Muscle of leg (tissue), 11 donors: ENCODE measurements around the gene MEIOB. TPM values are rescaled to one million over a fixed set of nuclear protein-coding genes. Genes with fewer than 3 reads are reported as not detected.
"Not testable (repeated sequence)": the region's sequence is repeated elsewhere in the genome, so short reads cannot be mapped to it uniquely, and the experiment has no call there.

Source experiments
- DNase-seq: peaks from one replicate; pipeline ENCODE4 v3.0.0; 2013
- H3K27ac ChIP-seq: one replicate; pipeline ENCODE4 v1.5.1; 2013; ENCODE audit warnings: mild to moderate bottlenecking, low read length, control low read depth
- H3K27me3 ChIP-seq: one replicate; pipeline ENCODE4 v1.6.1; 2013; ENCODE audit warnings: low read length; ENCODE audit not compliant: control insufficient read depth, insufficient read depth
- H3K36me3 ChIP-seq: one replicate; pipeline ENCODE4 v1.6.1; 2013; ENCODE audit warnings: low read length; ENCODE audit not compliant: control insufficient read depth, insufficient read depth
- H3K4me1 ChIP-seq: one replicate; pipeline ENCODE4 v1.6.1; 2013; ENCODE audit warnings: low read length; ENCODE audit not compliant: control insufficient read depth, insufficient read depth
- H3K4me3 ChIP-seq: one replicate; pipeline ENCODE4 v1.5.1; 2013; ENCODE audit warnings: low read length, control low read depth
- H3K9me3 ChIP-seq: replicated peaks from 2 replicates; pipeline ENCODE4 v1.6.1; 2013; ENCODE audit warnings: low read depth, low read length; ENCODE audit not compliant: control insufficient read depth
- WGBS: methylation state at CpG from one replicate; pipeline ENCODE4 v1.1.5; 2013; ENCODE audit warnings: missing lambda C conversion rate; ENCODE audit not compliant: insufficient coverage; 5-methylcytosine and 5-hydroxymethylcytosine counted together
- polyA plus RNA-seq, 8 donors: library from polyadenylated mRNA; unstranded; fragments of 120-200 nt; gene quantifications; one replicate each; pipeline versions ENCODE4 v1.2.1 to v1.2.3, GENCODE V29; 2013; ENCODE audit warnings: inconsistent platforms in 1 of 8, low replicate concordance in 1 of 8; ENCODE audit not compliant: insufficient read length in 8 of 8, insufficient read depth in 1 of 8
- total RNA-seq: library from RNA; stranded (reverse); fragments of 120-200 nt; gene quantifications from one replicate; pipeline ENCODE4 v1.2.4, GENCODE V29; 2013

The MEIOB gene
- total and polyA plus RNA-seq, 9 donors: 0.22 to 0.87 (median 0.55) TPM; not detected in 2

DNA sequence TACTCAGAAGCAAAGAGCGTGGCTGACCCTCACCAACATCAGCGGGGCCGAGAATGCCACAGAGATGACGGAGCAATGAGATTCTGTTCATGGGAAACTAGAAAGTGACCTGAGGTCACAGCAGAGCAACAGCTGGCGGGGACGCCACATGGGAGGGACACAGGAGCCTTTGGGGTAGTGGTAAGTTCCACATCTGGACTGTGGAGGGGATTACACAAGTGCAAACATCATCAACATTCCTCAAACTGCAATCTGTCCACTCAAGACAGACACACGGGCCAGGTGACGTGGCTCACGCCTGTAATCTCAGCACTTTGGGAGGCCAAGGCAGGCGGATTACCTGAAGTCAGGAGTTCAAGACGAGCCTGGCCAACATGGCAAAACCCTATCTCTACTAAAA, 56.5 kb downstream of the MEIOB start:
- Histone ChIP-seq H3K36me3 (peaks cover 45% of the 10 kb centered on the region), H3K9me3 (no peaks in the 10 kb centered on the region), H3K4me3 (no peak overlapping the region), H3K4me1 (peaks cover 4% of the 10 kb centered on the region), H3K27me3 (no peaks in the 10 kb centered on the region), H3K27ac (no peak overlapping the region)
- DNase-seq: no peak
- 92% methylated on average over 4 of the region's 11 CpGs for WGBS

DNA sequence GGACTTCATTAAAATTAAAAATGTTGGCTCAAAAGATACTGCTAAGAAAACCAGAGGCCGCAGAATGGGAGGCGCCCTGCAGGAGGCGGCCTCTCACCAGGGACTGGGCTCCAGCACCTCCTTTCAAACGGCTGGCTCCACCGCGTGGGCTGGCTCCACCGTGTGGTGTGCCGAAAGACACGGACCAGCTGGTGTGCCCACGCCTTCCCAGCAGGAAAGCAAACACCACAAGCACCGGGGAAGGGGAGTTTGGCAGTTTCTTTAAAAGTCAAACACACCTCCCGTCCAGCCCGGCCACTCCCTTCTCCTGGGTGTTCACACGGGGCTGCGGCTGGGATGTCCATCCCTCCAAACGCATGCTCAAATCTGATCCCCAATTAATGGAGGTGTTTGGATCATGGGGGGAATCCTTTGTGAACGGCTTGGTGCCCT, 59.2 kb downstream of the MEIOB start:
- no peak overlapping the region for H3K27ac ChIP-seq
- peaks cover 51% of the 10 kb centered on the region for H3K36me3 ChIP-seq
- peak; percentile 60 for DNase-seq
- no peak overlapping the region for H3K4me3 ChIP-seq
- no peaks in the 10 kb centered on the region for H3K27me3 ChIP-seq
- no peaks in the 10 kb centered on the region for H3K9me3 ChIP-seq
- H3K4me1 ChIP-seq: peaks cover 4% of the 10 kb centered on the region
- 10% methylated on average over 2 of the region's 17 CpGs for WGBS

DNA sequence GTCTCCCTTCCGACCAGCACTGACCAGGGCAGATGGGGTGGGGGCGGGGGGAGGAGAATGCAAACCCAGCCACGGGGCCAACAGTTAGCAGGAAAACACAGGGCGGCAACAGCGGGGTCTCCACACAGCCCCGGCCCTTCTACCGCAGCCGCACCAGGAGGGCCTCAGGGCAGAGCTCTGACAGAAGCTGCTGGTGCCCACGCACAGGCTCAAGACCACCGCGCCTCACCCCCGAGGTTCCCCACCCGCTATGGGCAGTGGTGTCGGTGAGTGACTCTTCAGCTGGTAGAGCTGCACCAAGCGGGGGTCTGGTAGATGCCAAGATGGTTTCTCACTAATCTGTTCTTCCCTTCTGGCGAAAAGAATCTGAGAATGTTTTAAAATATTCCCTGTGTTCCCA, 61.4 kb downstream of the MEIOB start:
- Histone ChIP-seq H3K36me3 (peaks cover 50% of the 10 kb centered on the region), H3K4me3 (no peak overlapping the region), H3K4me1 (peaks cover 4% of the 10 kb centered on the region), H3K9me3 (peaks cover 2% of the 10 kb centered on the region), H3K27me3 (no peaks in the 10 kb centered on the region), H3K27ac (no peak overlapping the region)
- WGBS: 85% methylated on average over 13 of the region's 16 CpGs
- DNase-seq: no peak

DNA sequence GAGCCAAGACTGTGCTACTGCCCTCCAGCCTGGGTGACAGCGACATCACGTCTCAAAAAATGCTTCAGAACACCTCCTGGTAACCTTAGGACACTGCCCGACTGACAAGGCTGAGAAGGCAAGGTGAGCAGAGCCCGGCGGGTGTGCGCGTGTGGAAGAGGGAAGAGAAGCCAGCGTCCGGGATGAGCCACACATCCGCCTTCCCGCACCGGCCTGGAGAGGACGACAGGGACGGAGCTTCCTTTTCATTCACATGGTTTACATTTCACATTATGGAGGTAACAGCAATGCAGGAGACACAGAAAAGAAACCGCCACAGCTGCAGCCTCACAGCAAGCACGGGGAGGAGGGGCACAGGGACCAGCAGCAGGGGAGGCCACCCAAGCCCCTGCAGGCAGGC, 61.9 kb downstream of the MEIOB start:
- no peaks in the 10 kb centered on the region for H3K27me3 ChIP-seq
- H3K27ac ChIP-seq: no peak overlapping the region
- 93% methylated on average over 6 of the region's 16 CpGs for WGBS
- peaks cover 4% of the 10 kb centered on the region for H3K4me1 ChIP-seq
- no peak overlapping the region for H3K4me3 ChIP-seq
- H3K36me3 ChIP-seq: peaks cover 46% of the 10 kb centered on the region
- peaks cover 2% of the 10 kb centered on the region for H3K9me3 ChIP-seq
- no peak for DNase-seq

DNA sequence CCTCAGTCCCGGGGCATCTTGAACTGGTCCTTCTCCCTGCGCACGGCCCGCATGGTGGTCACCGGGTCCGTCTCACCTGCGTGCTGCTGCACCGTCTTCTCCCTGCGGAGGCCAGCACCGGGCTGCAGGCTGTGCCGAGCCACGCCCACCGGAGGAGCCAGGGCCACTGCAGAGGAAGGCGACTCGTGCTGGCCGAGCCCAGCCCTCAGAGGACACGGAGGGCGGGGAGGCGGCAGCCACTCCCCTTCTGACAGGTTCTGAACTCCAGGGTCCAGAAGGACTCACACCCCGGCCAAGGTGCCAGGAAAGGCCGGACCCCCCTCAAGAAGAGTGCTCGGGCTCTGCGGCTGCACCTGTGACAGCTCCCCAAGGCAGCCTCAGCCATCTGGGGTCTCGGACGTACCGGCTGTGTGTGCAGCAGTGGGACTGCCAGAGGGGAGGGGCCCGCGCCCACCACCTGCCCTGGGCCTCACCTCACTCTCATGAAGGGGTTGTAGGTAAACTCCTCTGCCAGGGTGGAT, 62.6 kb downstream of the MEIOB start:
- H3K9me3 ChIP-seq: peaks cover 2% of the 10 kb centered on the region
- no peaks in the 10 kb centered on the region for H3K27me3 ChIP-seq
- DNase-seq: no peak
- no peak overlapping the region for H3K4me3 ChIP-seq
- H3K36me3 ChIP-seq: peaks cover 46% of the 10 kb centered on the region
- no peak overlapping the region for H3K27ac ChIP-seq
- H3K4me1 ChIP-seq: peaks cover 4% of the 10 kb centered on the region
- WGBS: 69% methylated on average over 25 of the region's 28 CpGs

DNA sequence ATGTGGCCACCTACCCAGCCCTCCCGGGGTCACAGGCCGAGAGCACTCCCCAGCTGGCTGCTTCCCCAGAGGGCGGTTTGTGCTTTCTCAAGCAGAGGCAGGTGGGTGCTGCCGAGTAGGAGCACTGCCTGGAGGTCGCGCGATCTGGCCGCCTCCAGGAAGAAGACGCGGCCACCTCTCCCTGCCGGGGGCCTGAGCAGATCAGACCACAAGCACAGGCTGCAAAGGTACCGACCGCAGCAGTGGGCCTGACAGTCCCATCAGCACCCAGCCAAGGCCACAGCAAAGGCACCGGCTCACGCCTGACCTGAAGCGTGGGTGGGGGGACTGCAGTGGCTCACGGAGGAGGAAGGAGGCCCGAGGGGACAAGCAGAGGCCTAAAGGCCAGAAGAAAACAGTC, 63.3 kb downstream of the MEIOB start:
- H3K4me1 ChIP-seq: peaks cover 4% of the 10 kb centered on the region
- no peak overlapping the region for H3K27ac ChIP-seq
- WGBS: 90% methylated on average over 15 of the region's 18 CpGs
- H3K9me3 ChIP-seq: peaks cover 2% of the 10 kb centered on the region
- no peaks in the 10 kb centered on the region for H3K27me3 ChIP-seq
- DNase-seq: no peak
- H3K4me3 ChIP-seq: no peak overlapping the region
- H3K36me3 ChIP-seq: peaks cover 46% of the 10 kb centered on the region

DNA sequence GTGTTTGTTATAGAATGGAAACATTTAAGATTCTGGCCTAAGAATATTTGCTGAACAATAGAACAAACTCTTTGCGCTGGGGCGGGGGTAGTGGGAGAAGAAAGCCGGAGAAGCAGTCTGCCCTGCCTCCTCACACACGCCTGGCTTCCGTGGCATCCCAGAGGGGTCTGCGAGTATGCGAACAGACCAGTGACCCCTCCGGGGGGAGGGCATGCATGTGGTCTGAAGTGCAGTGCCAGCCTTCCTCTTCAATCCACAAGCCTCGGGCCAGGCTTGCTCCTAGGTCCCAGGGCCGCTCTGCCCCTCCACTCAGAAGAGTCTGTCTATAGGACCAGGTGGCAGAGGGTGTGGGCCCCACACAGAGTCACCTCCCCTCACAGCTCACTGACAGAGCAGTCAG, 64.3 kb downstream of the MEIOB start:
- Histone ChIP-seq H3K27ac (no peak overlapping the region), H3K9me3 (peaks cover 2% of the 10 kb centered on the region), H3K36me3 (peaks cover 46% of the 10 kb centered on the region), H3K4me1 (no peaks in the 10 kb centered on the region), H3K27me3 (no peaks in the 10 kb centered on the region), H3K4me3 (no peak overlapping the region)
- WGBS: 100% methylated on average over 3 of the region's 10 CpGs
- no peak for DNase-seq

DNA sequence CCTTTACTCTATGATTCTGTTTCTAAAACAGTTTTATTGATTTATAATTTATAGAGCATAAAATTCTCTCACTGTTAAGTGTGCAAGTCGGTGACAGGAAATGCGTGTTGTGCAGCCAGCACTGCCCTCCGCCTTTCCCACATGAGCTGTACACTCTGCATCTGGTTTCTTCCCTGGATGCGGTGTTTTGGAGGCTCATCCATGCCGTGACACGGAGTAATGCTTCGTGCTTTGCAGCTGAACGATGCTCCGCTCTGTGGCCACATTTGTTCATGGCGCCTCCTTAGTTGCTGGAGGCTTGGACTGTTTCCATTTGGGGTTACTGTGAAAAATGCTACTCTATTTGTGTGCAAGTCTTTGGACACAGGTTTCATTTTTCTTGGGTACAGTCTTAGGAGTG, 71.3 kb downstream of the MEIOB start:
- H3K4me3 ChIP-seq: no peak overlapping the region
- no peaks in the 10 kb centered on the region for H3K27me3 ChIP-seq
- no peak for DNase-seq
- H3K27ac ChIP-seq: no peak overlapping the region
- H3K4me1 ChIP-seq: no peaks in the 10 kb centered on the region
- peaks cover 14% of the 10 kb centered on the region for H3K9me3 ChIP-seq
- WGBS: 64% methylated on average over 8 of the region's 10 CpGs
- H3K36me3 ChIP-seq: peaks cover 3% of the 10 kb centered on the region

DNA sequence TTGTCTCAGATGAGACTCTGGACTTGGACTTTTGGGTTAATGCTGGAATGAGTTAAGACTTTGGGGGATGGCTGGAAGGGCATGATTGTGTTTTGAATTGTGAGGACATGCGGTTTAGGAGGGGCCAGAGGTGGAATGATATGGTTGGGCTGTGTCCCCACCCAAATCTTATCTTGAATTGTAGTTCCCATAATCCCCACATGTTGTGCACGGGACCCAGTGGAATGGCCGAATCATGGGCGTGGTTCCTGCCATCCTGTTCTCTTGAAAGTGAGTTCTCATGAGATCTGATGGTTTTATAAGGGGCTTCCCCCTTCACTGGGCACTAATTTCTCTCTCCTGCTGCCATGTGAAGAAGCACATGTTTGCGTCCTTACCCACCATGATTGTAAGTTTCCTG, 72.7 kb downstream of the MEIOB start:
- H3K4me3 ChIP-seq, H3K27ac ChIP-seq, H3K36me3 ChIP-seq, H3K4me1 ChIP-seq, H3K27me3 ChIP-seq, DNase-seq: not testable (repeated sequence)
- peaks cover 14% of the 10 kb centered on the region for H3K9me3 ChIP-seq
- no CpG with 5 or more reads among the region's 5 CpGs for WGBS

DNA sequence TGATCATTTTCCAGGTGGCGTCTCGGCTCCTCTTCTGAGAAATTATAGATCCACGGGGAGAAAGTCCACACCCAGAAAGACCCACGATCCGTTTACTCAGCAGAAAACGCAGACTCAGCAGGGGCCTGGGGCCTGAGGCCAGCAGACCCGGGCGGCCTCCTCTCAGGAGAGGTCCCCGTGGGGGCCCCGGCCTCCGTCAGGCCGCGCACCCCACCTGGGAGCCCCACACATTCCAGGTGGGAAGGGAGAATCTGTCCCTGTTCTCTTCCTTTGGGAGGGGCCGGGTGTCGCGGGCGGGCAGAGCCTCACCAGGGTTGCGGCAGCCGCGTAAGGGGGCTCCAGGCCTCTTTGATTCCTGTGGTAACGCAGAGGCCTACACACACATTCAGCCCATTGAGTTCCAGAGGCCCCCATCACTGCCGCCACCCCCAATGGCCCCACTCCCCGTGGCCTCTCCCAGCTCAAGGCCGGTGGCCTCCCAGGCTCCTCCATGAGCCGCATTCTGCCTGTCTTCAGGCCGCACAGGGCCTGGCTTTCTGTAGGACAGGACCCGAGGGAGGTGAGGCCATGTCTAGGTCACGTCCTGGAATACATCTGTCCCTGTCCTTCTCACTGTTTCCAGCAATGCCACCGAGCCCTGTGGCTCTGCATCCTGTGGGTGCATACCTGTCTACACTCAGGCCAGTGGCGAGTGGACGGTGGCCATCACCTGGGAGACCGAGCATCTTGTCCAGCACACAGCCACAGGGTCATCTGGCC, 76.9 kb downstream of the MEIOB start:
- 72% methylated on average over 22 of the region's 32 CpGs for WGBS
- peaks cover 16% of the 10 kb centered on the region for H3K36me3 ChIP-seq
- H3K27ac ChIP-seq: no peak overlapping the region
- peaks cover 12% of the 10 kb centered on the region for H3K4me1 ChIP-seq
- H3K9me3 ChIP-seq: peaks cover 14% of the 10 kb centered on the region
- no peak overlapping the region for H3K4me3 ChIP-seq
- no peaks in the 10 kb centered on the region for H3K27me3 ChIP-seq
- DNase-seq: no peak
